Activated CD8-positive, alpha-beta memory T cell treated with anti-CD3 and anti-CD28 coated beads, Interleukin-2, amount 50 U/mL, for 24 hours (primary cell): ENCODE measurements around the gene DRAP1.

Experiments
- DNase-seq: peaks from one replicate; pipeline ENCODE4 v3.0.0-alpha.2; 2020; ENCODE audit errors: extremely low read depth

The DRAP1 gene

DNA sequence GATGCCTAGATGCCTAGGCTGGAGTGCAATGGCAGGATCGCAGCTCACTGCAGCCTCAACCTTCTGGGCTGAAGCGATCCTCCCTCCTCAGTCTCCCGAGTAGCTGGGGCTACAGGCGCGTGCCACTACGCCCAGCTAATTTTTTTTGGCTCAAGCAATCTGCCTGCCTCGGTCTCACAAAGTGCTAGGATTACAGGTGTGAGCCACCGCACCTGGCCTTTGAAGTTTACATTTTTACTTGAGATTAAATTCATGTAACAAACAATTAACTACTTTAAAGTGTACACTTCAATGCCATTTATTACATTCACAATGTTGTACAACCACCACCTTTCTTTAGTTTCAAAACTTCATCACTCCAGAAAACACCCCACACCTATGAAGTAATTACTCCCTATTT, 15.5 kb upstream of the DRAP1 start:
- no peak for DNase-seq

DNA sequence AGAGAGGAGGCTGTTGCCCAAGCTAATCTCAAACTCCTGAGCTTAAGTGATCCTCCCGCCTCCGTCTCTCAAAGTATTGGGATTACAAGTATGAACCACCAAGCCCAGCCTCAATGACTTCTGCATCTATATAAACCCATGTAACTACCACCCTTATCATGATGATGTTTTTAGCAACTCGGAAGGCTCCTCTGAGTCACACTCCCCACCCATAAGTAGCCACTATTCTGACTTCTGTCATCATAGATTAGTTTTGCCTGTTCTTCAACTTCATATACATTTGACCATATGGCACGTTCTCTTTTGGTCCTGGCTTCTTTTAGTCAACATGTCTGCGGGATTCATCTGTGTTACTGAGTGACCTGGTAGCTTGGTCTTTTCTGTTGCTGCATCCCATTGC, 12.6 kb upstream of the DRAP1 start:
- DNase-seq = no peak

DNA sequence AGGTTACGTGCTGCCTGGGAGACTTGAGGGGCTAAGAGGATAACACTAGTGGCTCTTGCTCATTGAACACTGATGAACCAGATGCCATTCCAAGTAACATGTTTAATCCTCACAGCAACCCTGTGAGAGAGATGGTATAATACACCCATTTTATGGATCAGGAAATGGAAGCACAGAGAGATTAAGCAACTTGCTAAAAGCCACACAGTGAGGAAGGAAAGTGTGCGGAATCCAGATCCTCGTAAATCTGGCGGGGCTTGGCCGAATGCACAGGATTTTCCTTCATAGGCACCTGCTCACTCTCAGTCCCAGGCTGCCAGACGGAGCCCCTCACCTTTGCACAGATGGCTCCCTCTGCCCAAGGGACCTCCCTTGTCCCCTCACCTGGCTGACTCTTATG, 11.3 kb upstream of the DRAP1 start:
- DNase-seq = no peak

DNA sequence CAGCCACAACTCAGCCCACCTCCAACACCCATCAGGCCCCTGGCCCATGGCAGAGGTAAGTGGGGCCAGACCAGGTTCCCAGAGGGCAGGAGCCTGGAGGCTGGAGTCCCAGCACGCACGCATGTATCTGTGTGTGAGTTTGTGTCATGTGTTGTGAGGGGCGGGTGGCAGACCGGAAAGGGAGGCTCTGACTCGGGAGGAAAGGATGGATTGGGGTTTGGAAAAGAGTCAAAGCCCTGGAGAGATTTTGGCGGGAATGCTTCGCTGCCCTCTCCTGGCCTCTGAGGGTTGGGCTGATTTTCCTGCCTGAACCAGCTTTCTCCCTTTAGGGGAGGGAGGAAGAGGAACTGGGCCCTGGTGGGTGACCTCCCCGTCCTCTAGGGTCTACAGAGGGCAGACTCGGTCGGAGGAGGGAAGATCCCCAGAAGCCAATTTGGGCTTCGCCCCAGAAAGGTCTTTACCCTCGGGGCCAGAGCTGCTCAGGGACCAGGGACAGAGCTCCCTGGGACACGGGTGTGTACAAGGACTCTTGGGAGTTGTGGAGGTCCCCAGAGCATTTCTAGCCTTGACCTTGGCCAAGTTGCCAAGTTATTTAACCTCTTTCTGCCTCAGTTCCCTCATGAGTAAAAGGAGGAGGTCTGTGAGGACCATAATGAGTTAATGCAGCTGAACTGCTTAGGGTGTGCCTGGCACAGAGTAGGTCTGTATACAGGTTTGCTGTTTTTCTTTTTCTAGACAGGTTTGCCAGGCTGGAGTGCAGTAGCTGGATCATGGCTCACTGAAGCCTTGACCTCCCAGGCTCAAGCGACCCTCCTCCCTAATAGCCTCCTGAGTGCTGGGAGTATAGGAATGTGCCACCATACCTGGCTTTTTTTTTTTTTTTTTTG, 7.3 kb upstream of the DRAP1 start:
- DNase-seq = no peak

DNA sequence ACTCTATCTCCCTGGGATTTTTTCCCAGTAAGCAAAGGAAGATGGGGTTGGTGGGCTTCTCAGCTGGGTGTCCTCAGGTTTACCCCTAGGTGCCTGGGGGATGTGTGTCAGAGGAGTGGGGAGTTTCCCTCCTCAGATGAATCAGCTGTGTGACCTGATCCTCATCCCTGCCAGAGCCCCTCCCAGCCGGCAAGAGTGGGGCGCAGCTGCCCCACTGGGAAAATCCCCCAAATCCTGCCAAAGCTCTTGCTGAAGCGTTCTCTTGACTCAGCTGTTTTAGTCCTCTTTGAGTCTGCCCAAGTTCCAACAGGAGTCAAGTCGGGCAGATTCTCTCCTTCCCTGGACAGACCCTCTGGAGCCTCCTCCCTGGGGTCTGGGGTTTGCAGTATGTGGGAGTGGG, 6.4 kb upstream of the DRAP1 start:
- DNase-seq = no peak

DNA sequence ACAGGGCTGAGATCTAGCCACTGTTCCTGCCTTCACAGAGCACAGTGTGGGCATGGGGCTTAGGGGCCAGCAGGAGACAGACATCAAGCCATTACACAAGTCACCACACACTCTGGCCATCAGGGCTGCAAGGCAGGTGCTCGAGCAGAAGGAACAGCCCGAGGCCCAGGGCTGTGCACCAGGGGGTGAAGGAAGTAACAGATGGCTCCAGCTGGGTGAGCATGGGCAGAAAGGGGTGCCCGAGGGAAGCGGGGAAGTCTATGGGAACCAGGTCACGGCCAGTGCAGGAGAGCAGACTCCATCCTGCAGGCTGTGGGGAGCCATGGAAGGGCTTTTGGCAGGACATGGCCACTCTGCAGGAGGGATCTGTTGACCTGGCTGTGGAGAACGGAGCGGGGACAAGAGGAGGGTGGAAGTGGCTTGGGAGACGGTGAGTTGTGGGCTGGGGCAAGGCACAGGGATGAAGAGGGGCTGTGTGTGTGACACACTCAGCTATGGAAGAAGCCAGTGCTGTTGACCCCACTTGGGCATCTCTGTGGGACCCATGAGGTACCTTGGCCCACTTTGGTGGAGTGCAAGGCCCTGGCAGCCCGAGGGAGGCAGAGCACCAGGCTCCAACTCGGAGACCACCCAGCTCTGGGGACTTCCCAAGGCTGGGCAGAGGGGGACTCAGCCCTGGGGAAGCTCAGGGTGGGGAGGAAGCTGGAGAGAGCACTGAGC, 4.0 kb upstream of the DRAP1 start:
- no peak for DNase-seq

DNA sequence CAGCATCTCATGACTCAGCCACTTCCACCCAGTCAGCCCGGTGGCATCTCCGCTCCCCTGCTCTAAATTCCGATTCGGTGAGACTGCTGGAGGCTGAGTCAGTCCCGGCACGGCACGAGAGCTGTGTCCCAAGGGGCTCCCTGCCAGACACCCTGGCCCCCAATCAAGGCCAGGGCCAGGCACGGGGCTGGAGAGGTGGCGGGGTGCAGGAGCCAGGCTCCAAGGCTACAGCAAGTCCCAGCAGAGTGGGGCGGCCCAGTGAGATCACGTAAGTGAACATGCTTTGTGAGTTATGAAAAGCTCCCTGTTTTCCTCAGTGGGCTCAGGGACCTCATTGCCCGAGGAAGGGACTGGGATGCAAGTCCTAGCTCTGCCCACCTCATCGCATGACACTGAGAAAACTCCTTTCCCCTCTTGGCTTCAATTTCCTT, 3.4 kb upstream of the DRAP1 start:
- DNase-seq = no peak

DNA sequence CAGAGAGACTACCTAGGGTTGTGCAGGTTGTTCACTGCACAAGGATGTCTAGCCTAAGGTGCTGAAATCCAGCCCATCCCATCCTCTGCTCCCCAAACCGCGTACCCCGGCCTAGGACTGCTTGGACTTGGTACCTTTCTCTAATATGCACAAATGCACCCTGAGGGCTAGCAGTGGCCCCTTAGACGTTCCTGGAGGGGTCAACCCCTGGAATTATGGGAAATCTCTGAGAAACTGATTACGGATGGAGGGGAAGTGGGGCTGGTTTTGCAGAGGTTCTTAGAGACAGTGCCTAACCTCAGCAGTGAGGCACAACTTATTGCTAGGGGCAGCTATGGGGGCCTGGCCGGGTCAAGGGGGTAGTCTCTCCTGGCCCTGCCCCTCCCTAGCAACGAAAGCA, 2.8 kb upstream of the DRAP1 start:
- DNase-seq = no peak

DNA sequence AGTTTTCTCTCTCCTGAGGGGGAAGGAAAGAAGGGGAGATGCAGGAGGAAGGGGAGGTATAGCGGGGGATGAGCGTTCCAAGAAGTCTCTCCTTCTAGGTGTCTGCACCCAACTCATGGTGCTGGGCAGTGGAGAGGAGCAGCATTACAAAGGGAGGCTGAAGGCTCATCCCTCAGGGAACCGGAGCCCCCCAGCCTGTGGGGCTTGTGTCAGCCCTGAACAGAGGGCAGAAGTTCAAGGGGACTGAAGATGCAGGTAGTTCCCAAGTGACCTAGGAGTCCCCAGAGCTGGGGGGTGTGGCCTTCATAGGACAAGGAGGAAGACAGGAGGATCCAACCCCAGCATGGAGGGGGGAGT, 2.2 kb upstream of the DRAP1 start:
- DNase-seq = no peak

DNA sequence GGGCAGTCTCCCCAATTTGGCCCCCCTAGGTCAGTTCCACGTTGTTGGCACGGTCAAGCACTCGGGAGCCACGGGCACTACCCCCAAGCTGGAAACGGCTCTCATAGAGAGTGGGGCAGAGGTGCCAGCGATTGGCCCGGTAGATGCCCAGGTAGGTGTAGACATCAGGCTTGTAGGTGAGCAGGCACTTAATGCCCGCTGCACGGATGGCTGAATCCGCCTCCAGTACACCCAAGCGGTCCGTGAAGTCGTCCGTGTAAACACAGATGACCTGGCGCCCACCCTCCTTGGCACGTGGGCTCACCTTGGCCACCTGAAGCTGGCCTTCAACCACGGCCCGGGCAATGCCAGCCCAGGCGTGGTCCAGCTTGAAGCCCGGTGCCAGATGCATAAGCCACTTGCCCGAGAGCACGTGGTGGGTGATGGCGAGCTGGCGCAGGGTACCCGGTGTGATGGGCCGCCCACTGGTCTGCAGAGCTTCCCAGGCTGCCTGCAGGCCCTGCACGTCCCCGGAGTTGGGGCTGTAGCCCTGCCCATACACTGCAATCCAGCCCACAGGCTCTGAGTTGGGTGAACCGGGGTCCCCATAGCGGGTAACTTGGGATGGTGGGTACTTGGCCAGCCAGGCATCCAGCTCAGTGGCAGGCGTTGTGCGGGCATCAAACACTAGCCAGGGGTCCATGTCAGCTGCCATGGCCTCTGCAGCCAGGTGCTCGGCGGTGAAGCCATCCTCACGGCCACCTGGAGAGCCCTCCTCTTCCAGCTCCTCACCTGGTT, 1.6 kb upstream of the DRAP1 start:
- no peak for DNase-seq

DNA sequence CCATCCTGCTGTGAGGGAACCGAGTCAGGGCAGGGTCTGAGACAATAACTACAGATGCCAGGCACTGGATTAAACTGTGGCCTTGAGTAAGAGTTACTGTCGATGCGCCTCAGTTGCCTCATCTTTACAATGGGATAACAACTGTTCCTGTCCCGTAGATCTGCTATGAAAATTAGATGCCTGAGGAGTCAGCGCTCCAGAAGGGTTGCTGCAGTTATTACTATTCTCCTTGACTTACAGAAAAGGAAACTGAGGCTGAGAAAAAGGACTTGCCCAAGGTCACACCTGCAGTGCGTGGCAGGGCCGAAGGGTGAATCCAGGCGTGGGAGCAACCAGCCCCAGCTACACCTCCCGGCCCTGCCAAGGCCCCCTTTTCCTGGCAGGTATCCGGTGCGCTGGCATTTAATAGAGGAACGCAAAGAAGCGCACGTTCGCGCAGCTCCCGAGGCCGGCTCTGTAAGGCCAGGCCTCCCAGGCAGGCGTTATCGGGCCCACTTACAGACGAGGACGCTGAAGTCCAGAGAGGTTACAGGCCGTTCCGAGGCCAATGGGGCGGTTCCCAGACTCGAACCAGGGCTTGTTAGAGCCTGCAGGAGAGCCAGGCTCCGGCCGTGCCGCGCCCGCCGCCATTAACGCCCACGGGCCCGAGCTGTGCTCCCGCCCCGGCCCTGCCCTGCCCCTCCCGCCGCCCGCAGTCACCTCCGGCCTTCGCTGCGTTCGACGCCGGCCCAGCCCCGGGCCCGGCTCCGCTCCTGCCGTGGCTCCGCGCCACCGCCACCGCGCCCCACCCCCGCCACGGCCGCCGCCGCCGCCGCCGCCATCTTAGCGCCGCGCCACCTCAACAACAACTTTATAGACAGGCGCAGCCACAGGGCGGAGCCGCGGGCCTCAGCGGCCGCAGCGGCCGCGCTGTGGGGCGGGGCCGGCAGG, 750 bp upstream of the DRAP1 start, which contains the start of gene C11orf68:
Gene C11orf68 (minus strand): TSS at position 852 of the 930 bp plus-strand sequence. CDS start 31 bp downstream, at position 821.
- DNase-seq = no peak

DNA sequence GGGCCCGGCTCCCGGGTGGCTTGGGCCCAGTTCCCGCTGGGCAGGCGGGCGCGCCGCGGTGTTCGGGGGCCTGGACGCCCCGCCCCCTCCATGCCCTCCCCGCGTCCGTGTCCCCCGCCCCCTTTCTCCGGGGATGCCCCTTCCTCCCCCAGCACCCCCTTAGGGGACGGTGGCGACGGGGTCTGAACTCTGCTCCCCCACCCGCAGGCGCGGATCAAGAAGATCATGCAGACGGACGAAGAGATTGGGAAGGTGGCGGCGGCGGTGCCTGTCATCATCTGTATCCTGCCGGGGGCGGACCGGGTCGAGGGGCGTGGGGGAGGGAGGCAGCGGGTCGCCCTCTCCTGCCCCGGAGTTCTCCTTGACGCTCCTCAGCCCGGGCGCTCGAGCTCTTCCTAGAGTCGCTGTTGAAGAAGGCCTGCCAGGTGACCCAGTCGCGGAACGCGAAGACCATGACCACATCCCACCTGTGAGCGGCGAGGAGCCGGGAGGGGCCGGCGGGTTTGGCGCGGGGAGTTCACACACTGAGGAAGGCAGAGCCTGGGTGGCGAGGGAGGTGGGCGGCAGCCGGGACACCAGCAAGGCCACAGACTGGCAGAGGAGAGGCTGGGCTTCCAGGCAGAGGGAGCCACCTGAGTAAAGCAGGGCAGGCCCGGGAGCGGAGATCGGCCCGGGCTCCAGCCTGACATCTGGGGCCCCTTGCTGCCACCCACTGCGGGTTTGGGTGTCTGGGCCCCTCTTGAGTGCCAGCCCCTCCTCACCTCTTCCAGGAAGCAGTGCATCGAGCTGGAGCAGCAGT, 546 bp downstream of the DRAP1 start:
- DNase-seq = no peak

DNA sequence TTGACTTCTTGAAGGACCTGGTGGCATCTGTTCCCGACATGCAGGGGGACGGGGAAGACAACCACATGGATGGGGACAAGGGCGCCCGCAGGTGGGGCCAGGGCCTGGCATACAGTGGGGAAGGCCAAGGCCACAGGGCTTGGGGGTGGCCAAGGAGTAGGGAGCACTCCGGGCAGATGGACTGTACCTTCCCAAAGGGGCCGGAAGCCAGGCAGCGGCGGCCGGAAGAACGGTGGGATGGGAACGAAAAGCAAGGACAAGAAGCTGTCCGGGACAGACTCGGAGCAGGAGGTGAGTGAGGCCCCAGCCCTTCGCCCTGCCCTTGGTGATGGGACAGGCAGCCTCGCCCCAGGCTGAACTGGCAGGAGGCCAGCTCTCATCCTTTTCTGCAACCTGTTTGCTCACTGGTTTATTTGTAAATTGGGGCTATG, 1.2 kb downstream of the DRAP1 start:
- DNase-seq = no peak

DNA sequence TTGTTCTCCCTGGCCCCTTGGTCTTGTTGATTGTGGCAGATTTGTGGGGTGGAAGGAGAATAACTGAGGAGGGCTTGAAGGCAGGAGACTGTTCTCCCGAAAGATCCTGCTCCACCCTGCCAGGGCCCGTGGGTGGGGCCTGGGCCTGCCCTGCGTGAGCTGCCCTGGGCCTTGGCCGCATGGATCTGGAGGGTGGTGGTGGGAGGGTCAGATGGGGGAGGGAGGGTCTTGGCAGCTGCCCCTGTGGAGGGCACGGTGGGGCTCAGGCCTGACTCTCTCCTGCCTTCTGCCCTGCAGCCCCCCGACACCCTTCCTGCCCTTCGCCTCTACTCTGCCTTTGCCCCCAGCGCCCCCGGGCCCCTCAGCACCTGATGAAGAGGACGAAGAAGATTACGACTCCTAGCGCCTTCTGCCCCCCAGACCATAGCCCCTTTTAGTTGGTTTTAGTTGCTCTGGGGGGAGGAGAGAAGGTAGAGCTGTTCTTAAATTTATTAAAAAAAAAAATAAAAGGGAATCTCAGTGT, 1.9 kb downstream of the DRAP1 start:
- no peak for DNase-seq

DNA sequence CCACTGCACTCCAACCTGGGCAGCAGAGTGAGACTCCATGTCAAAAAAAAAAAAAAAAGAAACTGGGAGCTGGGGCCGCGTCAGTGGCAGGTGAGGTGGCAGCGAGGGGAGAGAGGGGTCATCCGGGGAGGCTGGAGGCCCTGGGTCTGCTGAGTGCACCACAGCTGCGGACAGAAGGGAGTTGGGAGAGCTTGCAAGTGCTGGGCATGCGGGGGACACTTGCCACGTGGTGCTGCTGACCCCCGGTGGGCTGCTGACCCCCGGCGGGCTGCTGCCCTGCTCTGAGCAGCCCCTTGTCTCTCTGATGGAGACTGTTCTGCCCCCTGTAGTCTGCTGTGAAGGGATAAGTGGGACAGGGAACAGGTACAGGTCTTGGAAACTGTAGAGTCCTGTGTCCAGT, 2.6 kb downstream of the DRAP1 start:
- DNase-seq = no peak

DNA sequence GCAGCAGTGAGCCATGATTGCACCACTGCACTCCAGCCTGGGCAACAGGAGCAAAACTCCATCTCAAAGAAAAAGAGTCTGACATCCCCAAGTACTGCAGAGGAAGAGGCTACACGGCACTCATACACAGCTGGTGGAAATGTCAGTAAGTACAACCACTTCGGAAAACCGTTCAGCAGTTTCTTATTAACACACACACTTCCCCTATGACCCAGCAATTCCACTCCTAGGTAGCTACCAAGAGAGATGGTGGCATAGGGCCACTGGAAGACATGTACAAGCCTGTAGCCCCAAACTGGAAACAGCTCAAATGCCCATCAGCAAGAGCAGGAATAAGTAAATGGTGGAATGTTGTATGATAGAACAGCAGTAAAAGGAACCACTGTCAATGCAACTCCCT, 3.3 kb downstream of the DRAP1 start:
- no peak for DNase-seq

DNA sequence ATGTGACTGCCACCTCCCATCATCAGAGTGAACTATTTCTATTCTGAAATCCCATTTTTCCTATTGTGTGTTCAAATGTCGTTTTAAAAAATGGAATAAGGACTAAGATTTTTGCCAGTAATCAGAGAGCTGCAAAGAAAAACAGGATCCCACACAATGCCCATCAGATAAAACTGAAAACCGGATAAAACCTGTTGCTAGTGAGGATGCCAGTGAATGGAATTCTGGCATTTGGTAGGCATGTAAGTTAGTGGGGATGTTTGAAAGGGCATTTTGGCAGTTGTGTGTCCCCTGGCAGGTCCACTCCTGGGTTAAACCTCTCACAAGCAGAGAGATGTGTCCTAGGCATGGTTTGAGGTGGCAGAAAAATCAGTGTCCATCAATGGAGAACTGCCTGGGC, 6.2 kb downstream of the DRAP1 start:
- no peak for DNase-seq

DNA sequence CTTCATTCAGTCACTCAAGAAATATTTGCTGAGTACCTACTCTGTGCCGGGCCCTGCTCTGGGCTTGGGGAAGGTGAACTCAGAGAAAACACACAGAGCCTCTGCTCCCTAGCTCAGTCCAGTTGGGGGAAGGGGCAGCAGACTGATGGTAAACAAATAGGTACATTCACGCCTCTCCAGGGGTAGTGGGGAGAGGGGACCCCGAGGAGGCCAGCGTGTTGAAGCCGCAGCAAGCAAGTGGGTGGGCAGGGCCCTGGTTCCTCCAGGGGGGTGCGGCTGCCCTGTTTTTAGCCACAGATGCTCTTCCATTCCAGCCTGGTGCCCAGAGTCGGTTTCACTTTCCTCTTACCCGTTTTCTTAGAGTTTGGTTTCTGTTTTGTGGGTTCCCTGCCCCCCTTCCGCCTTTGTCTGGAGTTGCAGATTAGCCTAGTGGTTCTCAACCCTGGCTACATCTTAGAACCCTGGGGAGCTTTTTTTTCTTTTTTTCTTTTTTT, 8.7 kb downstream of the DRAP1 start:
- DNase-seq = peak; percentile 47

DNA sequence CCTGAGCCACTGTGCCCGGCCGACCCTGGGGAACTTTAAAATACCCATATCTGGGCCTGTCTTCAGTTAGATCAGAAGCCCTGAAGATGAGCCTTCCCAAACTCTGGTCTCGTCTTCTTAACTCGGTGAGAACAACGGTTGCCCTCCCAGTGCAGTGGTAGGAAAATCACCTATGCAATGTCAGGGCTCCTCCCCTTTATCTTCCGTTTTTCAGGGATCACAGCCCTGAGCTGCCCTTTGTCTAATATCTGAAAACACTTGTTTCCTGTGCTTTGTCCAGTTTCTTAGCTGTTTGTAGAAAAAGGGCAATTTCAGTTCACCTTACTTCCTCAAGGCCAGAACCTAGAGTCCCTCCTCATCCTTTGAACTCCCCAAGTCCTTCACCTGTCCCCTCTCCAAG, 9.4 kb downstream of the DRAP1 start:
- no peak for DNase-seq
